SK-N-MC (cell line): Measurements from ENCODE around the gene DPP7.

ENCODE experiments used
- EZH2 ChIP-seq: fragments of 200-600 bp; sonication (generic); IDR thresholded peaks from one replicate; pipeline ENCODE4 v1.6.1; 2017; ENCODE audit warnings: antibody characterized with exemption
- FOXP2 ChIP-seq: optimal IDR thresholded peaks from 2 replicates; pipeline ENCODE3; 2011; ENCODE audit warnings: mild to moderate bottlenecking, moderate library complexity; ENCODE audit not compliant: insufficient read depth; ENCODE audit errors: extremely low read length, control extremely low read depth
- POLR2AphosphoS5 ChIP-seq: IDR thresholded peaks from 2 replicates; pipeline ENCODE4 v1.6.1; 2012; ENCODE audit warnings: mild to moderate bottlenecking, low read depth, low read length, borderline replicate concordance

GRCh38 chr9:137070906-137071275 lies 43.6 kb downstream of the DPP7 start:
- no peak for TF ChIP-seq POLR2AphosphoS5
- no peak for TF ChIP-seq EZH2
- no peak for TF ChIP-seq FOXP2
